Glutamatergic neuron (in vitro differentiated cells): ENCODE measurements around the gene BZW2. TPM values are rescaled to one million over a fixed set of nuclear protein-coding genes. Genes with fewer than 3 reads are reported as not detected.
A peak's percentile ranks its signal among the peaks of the same experiment; 100 is the strongest.

ENCODE experiments used
- DNase-seq: peaks from one replicate; pipeline ENCODE4 v3.0.0; 2022
- H3K27ac Mint-ChIP-seq: one replicate; pipeline ENCODE4 v1.8.0; 2020; ENCODE audit warnings: mild to moderate bottlenecking, mixed read lengths, inconsistent platforms; ENCODE audit not compliant: unreplicated experiment
- H3K27me3 Mint-ChIP-seq: one replicate; pipeline ENCODE4 v1.8.0; 2020; ENCODE audit warnings: mild to moderate bottlenecking, moderate library complexity, mixed read lengths, inconsistent platforms; ENCODE audit not compliant: unreplicated experiment
- H3K36me3 Mint-ChIP-seq: one replicate; pipeline ENCODE4 v1.8.0; 2020; ENCODE audit warnings: mild to moderate bottlenecking, mixed read lengths, inconsistent platforms; ENCODE audit not compliant: unreplicated experiment
- H3K4me1 Mint-ChIP-seq: one replicate; pipeline ENCODE4 v1.8.0; 2020; ENCODE audit warnings: mild to moderate bottlenecking, low read depth, mixed read lengths, inconsistent platforms; ENCODE audit not compliant: unreplicated experiment
- H3K4me3 Mint-ChIP-seq: one replicate; pipeline ENCODE4 v1.8.0; 2020; ENCODE audit warnings: mild to moderate bottlenecking, mixed read lengths, inconsistent platforms; ENCODE audit not compliant: unreplicated experiment
- H3K9me3 Mint-ChIP-seq: one replicate; pipeline ENCODE4 v1.8.0; 2020; ENCODE audit warnings: mild to moderate bottlenecking, moderate library complexity, mixed read lengths, inconsistent platforms; ENCODE audit not compliant: unreplicated experiment
- CTCF ChIP-seq: fragments of 200-600 bp; sonication (generic); IDR thresholded peaks from one replicate; pipeline ENCODE4 v1.5.0; 2021; ENCODE audit not compliant: partially characterized antibody, unreplicated experiment
- total RNA-seq: library from RNA; stranded (reverse); fragmentation: NEBNext Ultra II Directional; extraction: Animal tissue kit (Norgen Biotek cat#: 25700); gene quantifications from one replicate; pipeline ENCODE4 v1.2.1, GENCODE V29; 2021; ENCODE audit not compliant: unreplicated experiment

BZW2 gene
- total RNA-seq, 1 donor from 2014 or later, result 86.7 TPM

- Mint-ChIP-seq H3K36me3 (no peaks in the 10 kb centered on the region), H3K9me3 (peaks cover 3% of the 10 kb centered on the region), H3K27ac (no peak overlapping the region), H3K27me3 (peaks cover 4% of the 10 kb centered on the region), H3K4me3 (no peak overlapping the region), H3K4me1 (peaks cover 14% of the 10 kb centered on the region)
- no peak for DNase-seq
- no peak for TF ChIP-seq CTCF
These were observed 97.3 kb downstream of the BZW2 start for GRCh38 chr7:16743236-16743635.

DNA sequence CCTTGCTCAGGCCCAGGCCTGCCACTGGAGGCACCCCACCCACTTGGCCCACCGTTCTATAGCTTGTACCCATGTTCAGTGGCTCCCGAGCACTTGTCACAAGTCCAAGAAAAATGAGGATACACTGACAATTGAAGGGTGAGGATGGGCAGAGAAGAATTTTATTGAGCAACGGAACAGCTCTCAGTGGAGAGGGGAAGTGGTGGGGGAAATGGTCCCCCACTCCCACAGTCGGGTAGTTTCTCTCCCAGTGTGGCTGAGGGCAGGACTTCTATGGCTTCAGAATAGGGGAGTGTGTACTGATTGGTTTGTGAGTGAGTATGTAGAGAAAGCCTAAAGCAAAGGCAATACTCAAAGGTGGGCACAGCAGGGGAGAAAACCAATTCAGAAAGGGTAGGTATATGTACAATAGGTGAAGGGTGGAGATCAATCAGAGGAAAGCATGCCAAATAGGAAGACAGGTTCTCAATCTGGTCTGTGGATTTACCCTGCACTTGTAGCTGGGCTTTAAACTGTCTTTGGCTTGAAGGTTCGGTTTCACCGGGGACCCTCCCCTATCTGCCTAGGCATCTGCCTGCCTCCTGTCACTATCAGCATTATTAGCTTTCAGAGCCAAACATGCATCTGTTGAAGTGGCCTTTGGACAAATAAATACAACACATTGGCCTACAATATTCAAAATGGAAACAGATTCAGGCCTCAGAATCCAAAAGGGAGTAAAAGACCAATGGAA is 98.7 kb downstream of the BZW2 start:
- peak overlapping the region; percentile 82 for H3K27ac Mint-ChIP-seq
- no peak for TF ChIP-seq CTCF
- peak overlapping the region; percentile 53 for H3K4me3 Mint-ChIP-seq
- H3K36me3 Mint-ChIP-seq, result no peaks in the 10 kb centered on the region
- H3K4me1 Mint-ChIP-seq, result peaks cover 19% of the 10 kb centered on the region
- peaks cover 10% of the 10 kb centered on the region for H3K27me3 Mint-ChIP-seq
- H3K9me3 Mint-ChIP-seq, result peaks cover 9% of the 10 kb centered on the region
- peak; percentile 22 for DNase-seq

DNA sequence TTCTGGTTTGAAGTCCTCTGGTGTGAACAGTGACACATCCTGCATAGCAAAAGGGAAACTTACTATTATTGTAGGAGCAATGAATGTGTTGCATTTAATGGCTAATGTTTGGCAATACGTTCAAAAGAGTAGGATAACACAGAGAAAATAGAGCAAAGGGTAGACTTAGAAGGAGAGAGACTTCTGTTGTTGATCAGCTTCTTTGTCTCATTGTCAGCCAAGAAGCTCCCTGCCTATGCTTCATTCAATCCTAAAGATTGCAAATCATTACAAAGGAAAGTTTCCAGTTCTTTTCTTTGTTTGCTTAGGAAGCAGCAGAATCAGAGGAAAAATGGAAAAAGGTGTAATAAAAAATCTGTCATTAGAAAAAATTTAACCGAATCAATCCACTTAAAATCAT is 99.7 kb downstream of the BZW2 start:
- Mint-ChIP-seq H3K36me3 (no peaks in the 10 kb centered on the region), H3K4me1 (peaks cover 19% of the 10 kb centered on the region), H3K27me3 (peaks cover 12% of the 10 kb centered on the region), H3K9me3 (peaks cover 9% of the 10 kb centered on the region), H3K27ac (no peak overlapping the region), H3K4me3 (no peak overlapping the region)
- no peak for TF ChIP-seq CTCF
- no peak for DNase-seq

DNA sequence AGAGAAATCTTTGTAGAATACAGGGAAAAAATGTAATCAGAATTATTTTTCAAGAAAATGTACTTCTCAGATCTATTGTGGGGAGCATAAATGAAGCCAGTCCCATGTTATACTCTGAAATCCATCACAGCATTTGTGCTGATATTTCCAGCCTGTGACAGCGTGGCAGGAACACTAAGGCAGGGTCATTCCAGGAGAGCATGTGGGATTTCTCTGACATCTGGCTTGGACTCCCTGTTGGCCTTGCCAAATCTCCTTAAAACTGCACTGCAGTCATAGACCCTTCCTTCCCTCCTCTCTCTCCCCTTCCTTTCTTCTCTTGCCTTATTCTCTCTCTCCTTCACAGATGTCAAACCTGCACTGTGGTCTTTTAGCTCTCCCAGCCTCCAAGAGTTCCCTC is 101.1 kb downstream of the BZW2 start:
- DNase-seq, result no peak
- Mint-ChIP-seq H3K9me3 (peaks cover 9% of the 10 kb centered on the region), H3K27ac (peak overlapping the region; percentile 5), H3K4me3 (no peak overlapping the region), H3K27me3 (peaks cover 12% of the 10 kb centered on the region), H3K4me1 (peaks cover 19% of the 10 kb centered on the region), H3K36me3 (no peaks in the 10 kb centered on the region)
- TF ChIP-seq CTCF, result no peak

DNA sequence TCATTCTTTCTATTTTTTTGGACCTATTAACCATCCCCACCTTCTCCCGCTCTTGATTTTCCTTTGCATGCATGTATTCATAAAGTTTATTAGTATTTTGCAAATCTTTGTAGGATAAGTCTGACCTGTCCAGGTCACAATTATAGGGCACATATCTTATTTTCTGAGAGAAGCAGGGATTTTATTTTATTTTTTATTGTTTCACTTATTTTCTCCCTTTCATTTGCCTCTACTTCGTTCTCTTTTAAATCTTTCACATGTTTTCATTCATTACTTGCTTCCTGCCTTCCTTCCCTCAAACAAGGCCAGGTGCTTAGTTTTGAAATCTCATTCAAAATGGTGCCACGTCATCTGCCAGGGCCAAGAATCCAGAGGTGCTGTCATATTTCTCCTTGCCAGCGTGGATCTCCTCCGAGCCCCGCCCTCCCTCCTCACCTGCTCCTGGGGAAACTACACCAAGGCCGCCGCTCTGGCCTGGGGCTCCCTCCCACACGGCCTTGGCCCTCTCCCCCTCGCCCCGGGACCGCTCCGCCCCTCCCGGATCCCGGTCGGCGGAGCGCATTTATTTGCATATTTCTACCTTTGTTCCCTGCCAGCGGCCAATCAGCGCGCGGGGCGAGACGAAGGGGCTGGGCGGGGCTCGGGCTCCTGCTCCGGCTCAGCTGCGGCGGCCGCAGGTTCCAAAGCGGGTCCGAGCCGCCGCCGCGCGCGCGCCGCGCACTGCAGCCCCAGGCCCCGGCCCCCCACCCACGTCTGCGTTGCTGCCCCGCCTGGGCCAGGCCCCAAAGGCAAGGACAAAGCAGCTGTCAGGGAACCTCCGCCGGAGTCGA is 107.3 kb downstream of the BZW2 start, which contains the start of gene TSPAN13:
Gene TSPAN13, plus strand, starts transcription at position 654 of the 830 bp plus-strand sequence. CDS start 213 bp downstream, outside the sequence.
- H3K4me3 Mint-ChIP-seq, result peak within 1 kb of the TSS; percentile 90
- H3K36me3 Mint-ChIP-seq, result no peaks in the 10 kb centered on the region
- peak within 1 kb of the TSS; percentile 91 for H3K27ac Mint-ChIP-seq
- TF ChIP-seq CTCF, result no peak
- peaks cover 18% of the 10 kb centered on the region for H3K27me3 Mint-ChIP-seq
- H3K9me3 Mint-ChIP-seq, result peaks cover 16% of the 10 kb centered on the region
- H3K4me1 Mint-ChIP-seq, result peaks cover 15% of the 10 kb centered on the region
- DNase-seq, result peak; percentile 92
